RPMI8226 (cell line): ENCODE data around the gene BIK.

ENCODE experiments used
- DNase-seq: peaks from one replicate; pipeline ENCODE4 v3.0.0-alpha.2; 2015

Gene BIK

DNA sequence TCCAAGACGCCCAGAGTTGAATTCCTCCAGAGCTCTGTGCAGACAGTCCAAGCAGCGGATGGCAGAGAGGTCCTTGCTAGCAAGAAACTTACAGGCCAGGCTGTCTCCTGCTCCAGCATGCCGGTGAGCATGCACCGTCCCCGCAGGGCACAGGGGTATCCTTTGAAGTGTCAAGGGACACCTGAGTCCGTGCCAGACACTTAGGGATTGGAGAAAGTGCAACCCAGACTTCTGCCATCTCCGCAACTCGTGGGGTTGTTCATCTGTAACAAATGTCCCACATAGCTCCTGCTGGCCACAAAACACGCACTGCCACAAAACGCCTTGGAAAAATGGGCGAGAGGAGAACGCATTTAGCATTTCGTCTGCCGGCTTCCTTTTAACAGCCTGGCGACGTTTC lies 54.1 kb downstream of the BIK start:
- no peak for DNase-seq

DNA sequence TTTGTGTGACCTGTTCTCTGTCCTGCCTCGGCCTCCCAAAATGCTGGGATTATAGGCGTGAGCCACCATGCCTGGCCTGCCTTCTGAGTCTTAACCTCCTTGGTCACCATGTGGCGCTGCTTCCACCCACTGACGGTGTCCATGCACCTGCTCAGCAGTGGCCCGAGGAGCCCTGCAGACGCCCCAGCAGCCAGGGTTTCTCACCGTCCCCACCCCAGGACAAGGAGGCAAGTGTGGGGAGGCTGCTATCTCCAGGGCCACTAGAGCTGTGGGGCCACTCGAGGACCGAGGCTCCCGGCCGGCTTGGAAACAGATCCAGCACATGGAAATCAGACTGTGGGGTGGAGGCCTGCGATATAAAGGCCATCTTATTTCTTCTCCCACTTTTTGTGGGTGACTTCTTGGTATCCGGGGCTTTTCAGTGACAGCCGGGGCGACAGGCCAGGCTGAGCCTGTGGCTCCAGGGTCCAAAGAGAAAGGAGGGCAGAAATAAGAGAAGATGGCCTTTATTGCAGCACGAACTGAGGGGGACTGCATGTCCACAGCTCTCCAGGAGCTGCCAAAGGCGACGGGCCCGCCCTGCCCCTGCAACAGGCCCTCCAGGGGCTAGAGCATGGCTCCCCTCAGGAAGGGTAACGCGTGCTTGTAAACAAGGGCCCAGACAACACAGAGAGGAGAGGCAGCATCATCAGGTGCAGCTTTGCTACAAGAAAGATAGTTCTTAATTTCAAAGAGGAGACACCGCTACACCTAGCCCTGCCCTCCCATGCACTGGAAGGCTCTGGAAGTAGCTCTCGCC lies 55.8 kb downstream of the BIK start:
- no peak for DNase-seq

DNA sequence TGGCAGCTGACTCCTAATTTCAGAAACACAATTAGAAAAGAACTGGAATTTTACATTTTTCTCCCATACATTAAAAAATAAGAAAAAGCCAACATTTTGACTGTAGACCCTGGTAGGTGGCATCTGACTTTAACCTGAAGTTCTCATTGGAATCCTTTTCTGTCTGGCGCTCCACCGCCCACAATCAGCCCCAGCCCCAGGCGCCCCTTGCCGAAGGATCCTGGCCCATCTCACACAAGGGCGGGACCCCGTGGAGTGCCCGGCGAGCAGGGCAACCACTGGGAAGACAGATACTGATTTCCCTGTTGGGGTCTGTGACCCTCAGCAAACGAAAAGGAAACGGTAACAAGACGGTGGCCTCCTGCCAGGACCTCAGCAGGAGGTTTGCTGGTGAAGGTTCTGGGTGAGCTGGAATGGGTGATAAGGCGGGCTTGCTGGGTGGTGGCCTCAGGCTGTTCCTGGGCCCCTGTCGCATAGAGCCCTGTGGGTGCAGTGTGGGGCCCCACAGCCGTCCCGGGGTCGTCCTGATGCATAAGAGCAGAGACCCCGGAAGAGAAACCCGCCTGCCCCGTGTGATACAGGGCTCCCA lies 56.5 kb downstream of the BIK start:
- no peak for DNase-seq

DNA sequence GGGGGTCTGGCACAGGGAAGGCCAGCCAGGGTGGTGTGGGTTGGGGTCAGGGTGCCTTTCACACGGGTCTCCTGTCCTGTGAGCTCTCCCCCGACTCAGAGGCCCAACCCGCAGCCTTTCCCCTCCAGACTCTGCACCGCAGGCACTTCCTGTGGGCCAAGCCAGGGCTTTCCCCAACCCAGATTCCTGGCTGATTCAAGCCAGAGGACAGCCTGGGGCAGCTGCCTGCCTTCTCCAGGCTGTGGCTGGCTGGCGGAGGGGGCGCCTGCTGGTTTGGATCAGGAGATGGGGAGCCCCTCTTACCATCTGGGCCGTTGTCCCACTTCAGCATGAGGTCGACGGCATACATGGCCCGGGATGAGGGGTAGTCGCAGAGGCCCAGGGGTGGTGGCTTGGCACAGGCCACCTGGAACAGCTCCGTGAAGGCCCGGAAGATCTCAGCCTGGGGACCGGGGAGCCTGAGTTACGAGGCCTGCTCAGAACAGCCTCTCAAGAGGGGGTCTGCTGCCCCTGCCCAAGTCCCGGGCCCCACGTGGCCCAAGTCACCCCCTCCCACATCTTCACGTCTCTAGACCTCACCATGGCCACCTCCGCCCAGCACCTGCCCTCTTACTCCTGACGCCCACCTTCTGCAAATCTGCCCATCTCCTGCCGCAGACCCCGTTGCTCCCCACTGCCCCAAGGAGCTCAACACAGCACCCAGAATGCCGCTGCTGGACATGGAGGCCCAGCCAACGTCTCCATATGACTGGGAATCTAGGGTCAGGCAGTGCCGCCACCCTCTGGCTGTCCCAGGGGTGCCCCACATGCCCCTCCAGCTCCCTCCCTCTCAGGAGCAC lies 58.1 kb downstream of the BIK start:
- DNase-seq = no peak

DNA sequence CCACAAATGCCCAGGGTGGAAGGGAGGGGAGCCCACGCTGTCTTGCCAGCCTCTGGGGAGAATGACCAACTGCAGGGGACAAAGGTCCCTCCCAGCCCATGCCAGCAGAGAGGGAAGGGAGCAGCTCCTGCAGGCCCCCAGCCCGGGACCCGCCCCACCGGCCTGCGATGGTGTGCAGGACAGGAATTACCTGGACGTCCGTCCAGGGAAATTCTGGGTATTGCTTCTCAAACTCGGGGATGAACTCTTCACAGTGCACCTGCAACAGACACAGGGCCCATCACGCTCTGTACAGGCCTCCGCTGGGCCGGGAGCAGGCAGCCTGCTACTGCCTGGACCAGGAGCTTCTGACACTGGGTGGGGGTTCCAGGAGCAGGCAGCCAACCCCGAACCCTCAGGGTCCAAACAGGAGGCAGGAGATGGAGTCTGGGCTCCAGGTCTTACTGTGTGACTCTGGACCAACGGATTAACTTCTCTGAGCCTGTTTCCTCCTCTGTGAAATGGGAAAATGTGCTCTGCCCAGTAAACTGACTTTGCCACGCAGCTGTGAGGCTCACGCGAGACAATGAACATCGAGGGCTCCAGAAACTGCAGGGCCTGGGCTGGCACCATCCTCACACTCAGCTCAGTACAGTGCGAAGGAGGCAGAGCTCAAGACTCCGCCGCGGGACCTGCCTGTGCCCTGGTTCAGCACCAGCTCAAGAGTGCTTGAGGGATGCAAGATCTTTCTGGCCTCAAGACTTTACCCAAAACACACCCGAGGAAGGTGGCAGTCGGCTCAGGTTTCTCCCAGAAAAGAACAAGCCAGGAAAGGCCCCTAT lies 59.0 kb downstream of the BIK start:
- no peak for DNase-seq

DNA sequence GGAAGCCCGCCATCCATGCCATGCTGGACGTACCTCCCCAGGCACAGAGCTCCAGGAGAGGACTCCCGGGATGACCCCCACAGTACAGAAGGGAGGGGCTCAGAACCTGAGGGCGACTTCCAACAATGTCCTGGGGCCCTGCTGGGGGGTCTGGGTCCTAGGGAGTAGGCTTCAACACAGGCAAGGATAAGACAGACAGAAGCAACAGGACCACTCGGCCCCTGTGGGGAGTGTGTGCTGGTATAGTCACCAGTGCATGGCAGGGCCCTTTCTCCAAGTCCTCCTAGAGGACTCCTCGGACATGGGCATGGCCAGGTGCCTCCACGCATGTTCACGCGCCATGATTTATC lies 59.6 kb downstream of the BIK start:
- DNase-seq = no peak

DNA sequence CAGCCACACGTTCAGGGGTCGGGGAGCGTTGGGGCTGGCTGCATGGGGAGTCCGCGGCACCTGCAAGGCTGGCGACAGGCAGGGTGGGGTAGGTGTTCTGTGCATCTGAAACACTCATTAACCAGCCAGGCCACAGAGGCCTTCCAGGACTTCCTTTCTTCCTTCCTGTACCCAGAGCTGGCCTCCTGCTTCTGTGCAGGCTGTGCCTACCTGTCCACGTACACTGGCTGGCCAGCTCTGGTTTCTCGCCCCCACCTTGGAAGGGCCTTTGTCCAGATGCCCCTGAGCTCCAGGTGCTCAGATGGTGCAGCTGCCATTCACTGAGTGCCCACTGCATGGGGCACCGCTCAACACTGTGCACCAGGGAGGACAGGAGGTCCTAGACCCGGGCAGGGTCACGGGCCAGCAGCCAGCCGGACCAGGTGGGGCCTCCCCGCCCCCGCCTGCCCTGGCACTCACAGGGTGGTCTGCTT lies 60.5 kb downstream of the BIK start:
- no peak for DNase-seq

DNA sequence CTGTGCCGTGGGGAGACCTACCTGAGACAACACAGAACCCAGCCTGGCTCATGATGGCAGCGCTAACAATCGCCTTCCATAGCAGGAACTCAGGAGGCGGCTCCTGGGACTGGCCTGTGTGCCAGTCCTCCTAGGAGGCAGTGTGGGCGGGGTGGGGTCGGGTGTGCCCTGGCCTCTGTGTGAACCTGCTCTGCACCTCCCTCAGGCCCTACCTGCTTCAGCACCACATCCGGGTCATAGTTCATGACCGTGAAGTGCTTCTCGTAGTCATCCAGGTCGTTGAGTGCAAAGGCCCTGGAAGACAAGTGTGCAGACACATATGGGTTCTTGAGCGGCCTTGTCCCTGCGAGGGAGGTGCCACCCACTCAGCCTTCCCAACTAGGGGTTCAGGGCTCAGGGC lies 61.1 kb downstream of the BIK start:
- no peak for DNase-seq

DNA sequence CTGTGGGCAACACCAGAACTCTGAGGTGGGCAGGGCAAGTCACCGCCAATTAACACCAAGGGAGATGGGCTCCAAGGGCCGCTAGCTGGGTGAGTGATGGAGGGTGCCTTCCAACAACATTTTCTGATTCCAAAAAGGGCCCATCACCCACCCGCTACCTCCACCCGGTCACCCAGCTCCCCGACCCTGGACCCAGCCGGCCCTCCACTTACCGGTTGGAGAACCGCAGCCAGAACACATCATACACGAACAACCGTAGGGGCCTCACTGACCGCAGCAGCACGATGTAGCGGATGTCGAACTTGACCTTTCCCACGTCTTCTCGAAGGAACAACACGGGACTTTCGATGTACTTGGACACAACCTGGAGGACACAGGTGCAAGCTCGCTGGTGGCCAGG lies 61.6 kb downstream of the BIK start:
- no peak for DNase-seq

DNA sequence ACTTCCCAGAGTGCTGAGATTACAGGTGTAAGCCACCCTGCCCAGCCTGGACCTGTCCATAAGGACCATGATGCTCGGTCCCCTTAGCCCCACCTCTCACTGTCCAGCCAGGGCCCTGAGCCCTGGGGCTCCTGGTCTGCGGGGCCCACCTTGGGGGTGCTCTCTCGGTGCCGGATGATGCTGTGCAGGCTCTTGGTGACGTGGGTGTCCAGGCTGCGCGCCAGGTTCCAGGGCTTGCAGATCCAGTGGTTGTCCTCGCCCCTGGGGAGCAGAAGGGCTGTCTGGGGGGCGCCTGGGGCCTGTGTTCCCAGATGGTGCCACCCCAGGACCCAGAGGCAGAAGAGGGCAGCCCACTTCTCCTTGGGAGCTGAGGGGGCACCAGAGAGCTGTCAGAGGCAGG lies 63.0 kb downstream of the BIK start:
- no peak for DNase-seq

DNA sequence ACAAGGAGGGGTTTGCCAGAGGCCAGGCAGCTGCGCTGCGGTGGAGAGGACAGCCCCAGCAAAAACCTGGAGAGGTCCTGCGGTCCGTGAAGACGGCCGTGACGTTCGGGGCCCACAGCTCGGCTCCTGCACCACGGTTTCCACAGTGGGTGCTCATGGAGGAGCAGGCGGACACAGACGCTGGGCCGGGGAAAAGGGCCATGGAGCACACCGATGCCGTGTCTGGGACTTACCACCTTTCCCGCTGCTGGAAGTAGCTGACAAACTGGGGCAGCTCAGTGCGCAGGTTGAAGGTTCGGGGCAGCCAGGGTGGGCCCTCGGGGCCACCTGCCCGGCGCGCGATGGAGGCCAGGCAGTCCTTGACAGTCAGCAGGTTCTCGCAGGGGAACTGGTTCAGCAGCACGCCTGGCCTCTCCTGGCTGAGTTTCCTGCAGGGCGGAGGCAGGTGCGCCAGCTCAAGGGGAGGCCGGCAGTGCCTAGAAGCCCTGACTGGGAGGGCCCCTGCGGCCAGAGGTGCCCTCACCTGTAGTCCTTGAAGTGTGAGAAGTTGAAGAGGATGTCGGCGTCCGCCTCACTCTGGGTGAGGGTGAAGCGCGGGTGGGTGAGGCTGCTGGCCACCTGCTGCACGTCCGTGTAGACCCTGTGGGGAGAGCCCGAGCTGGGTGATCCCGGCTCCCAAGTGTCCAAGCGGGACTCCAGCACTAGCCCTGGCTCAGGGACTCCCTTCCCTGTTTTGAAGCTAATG lies 63.6 kb downstream of the BIK start:
- no peak for DNase-seq

DNA sequence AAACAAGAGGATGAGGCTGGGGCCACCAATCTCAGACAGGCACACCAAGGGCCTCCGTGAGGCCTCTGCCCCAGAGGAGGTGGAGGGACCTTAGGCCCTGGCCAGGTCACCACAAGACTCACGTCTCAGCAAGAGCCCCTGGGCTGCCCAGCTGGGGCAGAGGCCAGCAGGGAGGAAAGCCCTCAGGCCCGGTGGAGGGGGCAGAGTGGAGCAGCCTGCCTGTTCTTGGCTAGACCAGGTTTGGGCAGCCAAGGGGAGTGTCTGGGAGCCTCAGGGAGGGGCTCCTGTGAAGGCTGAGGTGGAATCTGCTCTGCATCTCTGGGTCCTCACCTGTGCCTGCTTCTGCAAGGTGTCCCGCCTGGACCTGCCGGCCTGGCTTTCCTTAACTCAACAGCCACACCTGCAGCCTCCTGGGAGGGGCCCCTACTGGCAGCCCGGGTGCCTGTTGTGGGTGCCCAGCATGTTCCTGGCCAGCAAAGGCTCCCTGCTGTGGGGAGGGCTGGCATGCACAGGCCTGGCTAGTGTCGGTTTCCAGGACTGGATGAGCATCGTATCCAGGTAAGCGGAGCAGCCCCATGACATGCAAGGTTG lies 64.5 kb downstream of the BIK start:
- no peak for DNase-seq

DNA sequence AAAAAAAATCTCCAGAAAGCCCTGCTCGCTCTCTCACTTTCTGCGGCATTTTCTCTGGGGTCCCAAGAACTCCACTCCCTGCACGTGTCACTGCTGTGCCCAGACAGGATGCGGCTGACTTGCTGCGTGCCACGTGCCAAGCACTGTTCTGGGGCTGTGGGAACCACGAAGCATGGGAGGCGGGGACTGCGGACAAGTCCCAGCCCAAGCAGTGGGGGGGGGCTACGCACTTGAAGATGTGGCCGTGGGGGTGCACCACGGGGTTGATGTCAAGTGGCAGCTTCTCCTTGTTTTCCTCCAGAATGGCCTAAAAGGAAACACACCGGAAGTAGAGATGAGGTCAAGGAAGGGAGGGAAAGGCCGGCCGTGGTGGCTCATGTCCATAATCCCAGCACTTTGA lies 65.5 kb downstream of the BIK start:
- no peak for DNase-seq

DNA sequence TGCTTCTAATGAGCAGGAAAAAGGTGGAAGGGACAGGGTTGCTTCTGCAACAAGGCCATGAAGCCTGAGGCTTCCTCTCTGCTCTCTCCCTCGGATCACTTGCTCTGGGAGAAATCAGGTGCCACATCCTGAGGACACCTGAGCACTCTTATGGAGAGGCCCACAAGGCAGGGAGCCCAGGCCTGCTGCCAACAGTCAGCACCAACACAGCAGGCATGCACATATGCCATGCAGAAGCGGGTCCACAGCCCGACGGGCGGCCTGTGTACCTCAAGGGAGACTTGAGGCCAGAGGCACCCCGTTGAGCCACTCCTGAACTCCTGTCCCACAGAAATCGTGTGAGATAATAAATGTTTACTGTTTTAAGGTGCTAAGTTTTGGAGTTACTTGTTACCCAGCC lies 66.9 kb downstream of the BIK start:
- no peak for DNase-seq
